GM19351 (cell line): ENCODE data around the gene FMN2.

Experiments used
- ATAC-seq: cut with Tn5 transposase; IDR thresholded peaks from one replicate; pipeline ENCODE4 v1.9.1; 2021; ENCODE audit warnings: mild to moderate bottlenecking, moderate library complexity; ENCODE audit not compliant: unreplicated experiment

Gene FMN2

GRCh38 chr1:240515505-240515904 lies 423.8 kb downstream of the FMN2 start:
- no peak for ATAC-seq

- no peak for ATAC-seq
Observed at GRCh38 chr1:240516069-240516468, 424.4 kb downstream of the FMN2 start.

GRCh38 chr1:240517891-240518290 lies 426.2 kb downstream of the FMN2 start:
- ATAC-seq: no peak

GRCh38 chr1:240522122-240522822 lies 430.6 kb downstream of the FMN2 start:
- ATAC-seq: no peak

- no peak for ATAC-seq
Observed at GRCh38 chr1:240524356-240525069, 432.8 kb downstream of the FMN2 start.
